ENCODE measurements around the gene S100A16.
"Not testable (repeated sequence)": the region's sequence is repeated elsewhere in the genome, so short reads cannot be mapped to it uniquely, and the experiment has no call there.

The S100A16 gene

GRCh38 chr1:153614189-153614900 is 1.4 kb upstream of the S100A16 start:
- no peak for DNase-seq

DNA sequence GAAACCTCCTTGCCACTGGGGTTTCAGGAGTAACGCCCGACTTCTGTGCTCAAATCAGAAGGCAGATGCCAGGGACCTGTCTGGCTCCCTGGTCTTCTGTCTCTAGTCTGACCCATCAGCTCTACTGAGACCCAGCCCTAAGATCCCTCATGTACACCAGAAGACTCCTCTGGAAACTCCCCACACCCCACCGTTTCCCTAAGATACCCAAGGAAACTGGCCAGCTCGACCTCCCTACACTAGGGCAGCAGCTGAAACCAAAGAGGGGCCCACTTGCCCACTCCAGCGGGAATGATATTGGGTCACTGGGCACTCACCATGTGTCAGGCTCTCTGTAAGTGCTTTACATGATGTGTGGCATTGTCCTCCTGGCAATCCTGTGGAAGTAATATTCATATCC is 469 bp upstream of the S100A16 start:
- no peak for DNase-seq

- no peak for DNase-seq
These were observed 704 bp downstream of the S100A16 start for GRCh38 chr1:153612111-153612754.

DNA sequence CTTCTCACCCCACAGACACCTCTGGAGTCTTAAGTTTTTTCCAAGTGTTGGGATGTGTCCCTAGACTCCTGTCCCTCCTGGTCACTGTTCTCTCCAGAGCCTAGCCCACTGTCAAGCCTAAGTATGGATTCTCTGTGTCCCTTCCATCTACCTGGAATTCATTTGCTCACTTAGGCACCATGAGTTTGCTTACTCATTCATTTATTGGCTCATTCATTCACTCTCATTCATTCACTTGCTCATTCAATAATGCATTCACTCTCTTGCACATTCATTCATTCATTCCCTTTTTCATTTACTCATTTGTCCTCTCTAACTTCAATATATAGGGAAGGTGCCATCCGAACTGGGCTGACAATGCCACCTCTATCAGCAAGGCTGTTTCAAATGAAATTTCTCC is 1.6 kb downstream of the S100A16 start:
- DNase-seq = no peak

DNA sequence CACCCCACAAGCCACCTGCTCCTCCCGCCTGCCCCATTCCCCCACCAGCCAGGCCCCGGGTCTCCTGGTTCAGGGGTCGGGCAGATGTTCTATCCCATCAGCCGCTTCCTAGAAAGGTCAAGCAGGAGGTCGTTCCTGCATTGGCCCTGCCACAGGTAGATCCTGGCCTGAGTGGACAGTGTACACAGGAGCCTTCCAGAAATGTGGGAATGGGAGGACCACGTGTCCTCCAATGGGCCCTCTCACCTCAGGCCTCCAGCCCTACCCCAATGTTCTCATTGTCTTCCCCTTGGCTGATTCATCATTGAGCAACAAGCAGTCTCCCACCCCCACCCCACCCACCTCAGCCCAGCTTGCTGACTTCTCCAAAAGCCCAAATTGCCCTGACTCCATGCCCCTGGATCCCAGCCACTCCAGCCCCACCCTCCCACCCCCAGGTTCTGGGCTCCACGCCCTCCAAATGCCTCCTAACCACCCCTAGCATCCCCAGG is 2.1 kb downstream of the S100A16 start:
- DNase-seq = no peak

DNA sequence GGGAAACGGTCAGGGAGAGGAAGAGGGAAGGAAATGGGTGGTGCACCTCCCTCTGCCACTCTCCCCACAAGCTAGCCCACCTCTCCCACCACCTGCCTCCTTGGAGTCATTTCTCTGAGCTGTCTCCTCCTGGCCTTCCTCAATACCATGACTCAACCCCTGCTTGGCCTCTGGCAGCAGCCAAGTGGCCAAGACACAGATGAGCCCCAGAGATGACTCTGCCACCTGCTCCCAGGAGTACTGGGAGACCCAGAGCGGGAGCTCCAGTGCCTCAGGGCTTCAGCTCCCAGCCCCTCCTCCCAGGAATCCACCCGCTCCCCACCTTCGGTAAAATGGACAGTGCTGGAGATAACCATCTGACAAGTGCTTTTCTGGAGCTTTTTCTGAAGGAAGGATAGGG is 2.6 kb downstream of the S100A16 start:
- no peak for DNase-seq

GRCh38 chr1:153609585-153609907 is 3.4 kb downstream of the S100A16 start:
- DNase-seq = no peak

- no peak for DNase-seq
These were observed 4.0 kb downstream of the S100A16 start for GRCh38 chr1:153608742-153609584.

- no peak for DNase-seq
These were observed 4.8 kb downstream of the S100A16 start for GRCh38 chr1:153608089-153608682.

- no peak for DNase-seq
These were observed 5.6 kb downstream of the S100A16 start for GRCh38 chr1:153607381-153607780.

DNA sequence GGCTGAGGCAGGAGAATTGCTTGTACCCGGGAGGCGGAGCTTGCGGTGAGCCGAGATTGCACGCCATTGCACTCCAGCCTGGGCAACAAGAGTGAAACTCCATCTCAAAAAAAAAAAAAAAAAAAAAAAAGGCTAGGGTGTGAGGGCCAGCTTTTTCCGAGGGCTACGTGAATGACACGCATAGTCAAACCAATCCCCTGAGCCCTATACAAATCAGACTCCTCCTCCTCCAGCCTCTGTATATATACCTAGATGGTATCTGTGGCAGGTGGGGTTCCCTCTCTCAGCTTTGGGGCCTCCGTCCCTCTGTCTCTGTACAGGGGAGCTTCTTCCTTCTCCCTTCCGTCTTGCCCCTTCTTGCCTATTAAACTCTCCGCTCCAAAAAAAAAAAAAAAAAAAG is 6.7 kb downstream of the S100A16 start:
- no peak for DNase-seq

GRCh38 chr1:153602749-153603148 is 10.2 kb downstream of the S100A16 start:
- DNase-seq = no peak

GRCh38 chr1:153599847-153600246 is 13.1 kb downstream of the S100A16 start:
- no peak for DNase-seq

DNA sequence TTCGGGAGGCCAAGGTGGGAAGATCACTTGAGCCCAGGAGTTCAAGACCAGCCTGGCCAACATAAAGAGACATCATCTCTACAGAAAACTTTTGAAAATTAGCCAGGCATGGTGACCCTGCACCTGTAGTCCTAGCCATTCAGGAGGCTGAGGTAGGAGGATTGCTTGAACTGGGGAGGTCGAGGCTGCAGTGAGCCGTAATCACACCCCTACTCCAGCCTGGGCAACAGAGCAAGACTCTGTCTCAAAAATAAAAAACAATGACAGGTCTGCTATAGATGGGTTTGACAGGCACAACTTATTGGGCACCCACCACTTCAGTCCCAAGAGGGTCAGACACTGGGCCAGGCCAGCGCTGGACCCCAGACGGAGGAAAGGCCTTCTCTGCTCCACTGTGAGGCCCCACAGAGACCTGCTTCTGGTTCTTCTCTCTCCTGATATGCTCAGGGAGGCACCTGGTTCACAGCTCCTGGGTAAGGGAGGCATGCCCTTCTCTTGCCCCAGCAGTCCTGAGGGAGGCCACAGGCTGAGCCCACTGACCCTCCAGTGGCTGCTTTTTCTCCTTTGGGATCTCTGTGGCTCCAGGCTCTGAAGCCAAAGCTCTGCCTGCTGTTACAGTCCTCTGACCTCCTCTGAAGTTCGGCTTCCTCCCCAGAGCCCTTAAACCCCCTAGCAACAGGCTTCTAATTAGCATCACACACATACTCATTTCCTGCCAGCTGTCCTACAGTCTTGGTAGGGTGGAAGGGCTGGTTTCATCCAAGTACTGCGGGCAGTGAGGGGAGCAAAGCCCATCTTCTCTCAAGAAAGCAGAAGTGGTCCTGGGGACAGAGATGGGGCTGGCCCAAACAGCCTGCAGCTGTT is 14.4 kb downstream of the S100A16 start:
- DNase-seq = no peak

DNA sequence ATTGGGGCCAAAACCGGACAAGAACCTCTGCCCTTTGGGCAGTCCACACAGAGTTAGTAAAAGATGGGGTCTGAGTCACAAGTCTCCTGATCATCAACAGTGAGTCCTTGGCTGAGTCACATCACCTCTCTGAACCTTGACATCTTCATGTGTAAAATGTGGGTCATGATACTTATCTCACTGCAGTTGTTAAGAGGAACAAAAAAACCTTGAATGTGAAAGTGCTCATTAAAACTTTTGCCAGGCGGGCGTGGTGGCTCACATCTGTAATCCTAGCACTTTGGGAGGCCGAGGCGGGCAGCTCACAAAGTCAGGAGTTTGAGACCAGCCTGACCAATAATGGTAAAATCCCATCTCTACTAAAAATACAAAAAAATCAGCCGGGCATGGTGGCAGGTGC is 15.7 kb downstream of the S100A16 start:
- no peak for DNase-seq

GRCh38 chr1:153592748-153593147 is 20.2 kb downstream of the S100A16 start:
- DNase-seq = no peak

DNA sequence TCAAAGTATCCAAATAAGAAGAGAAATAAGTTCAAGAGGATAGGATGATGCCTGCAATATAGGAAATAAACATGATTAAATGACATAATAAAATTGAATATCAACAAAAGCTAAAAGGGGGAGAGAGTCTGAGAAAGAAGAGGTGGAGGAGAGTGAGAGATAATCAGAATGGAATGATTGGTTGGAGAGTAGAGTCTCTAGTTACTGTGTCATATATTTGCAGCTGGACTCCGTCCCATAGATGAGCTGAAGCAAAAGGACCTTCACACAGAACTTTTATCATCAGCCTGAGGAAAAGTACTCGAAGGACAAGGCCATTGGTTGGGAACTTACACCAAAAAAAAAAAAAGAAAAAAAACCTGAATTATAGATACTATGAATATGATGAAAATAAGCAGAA is 24.5 kb downstream of the S100A16 start:
- DNase-seq = no peak

DNA sequence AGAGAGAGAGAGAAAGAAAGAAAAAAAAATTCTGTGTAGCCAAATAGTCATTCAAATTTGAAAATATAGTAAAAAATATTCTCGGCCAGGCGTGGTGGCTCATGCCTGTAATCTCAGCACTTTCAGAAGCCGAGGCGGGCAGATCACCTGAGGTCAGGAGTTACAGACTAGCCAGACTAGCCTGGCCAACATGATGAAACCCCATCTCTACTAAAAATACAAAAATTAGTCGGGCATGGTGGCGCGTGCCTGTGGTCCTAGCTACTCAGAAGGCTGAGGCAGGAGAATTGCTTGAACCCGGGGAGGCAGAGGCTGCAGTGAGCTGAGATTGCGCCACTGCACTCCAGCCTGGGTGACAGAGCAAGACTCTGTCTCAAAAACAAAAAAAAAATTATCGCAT is 24.9 kb downstream of the S100A16 start:
- not testable (repeated sequence) for DNase-seq

DNA sequence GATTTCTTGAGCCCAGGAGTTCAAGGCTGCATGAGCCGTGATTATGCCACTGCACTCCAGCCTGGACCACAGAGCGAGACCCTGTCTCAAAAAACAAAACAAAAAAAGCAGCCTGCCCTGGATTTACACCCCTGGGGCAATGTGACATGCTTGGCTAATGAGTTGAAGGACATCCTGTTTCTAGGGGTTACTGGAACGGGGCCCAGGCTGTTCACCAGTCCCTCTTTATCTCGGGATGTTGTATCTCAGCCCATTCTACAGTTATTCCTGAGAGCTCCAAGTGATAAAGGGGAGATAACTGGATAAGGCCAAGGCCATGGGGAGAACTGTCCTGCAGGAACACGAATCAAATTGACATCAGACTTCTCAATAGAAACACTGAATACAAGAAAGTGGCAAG is 25.6 kb downstream of the S100A16 start:
- DNase-seq = no peak

GRCh38 chr1:153586347-153586746 is 26.6 kb downstream of the S100A16 start:
- DNase-seq = no peak

DNA sequence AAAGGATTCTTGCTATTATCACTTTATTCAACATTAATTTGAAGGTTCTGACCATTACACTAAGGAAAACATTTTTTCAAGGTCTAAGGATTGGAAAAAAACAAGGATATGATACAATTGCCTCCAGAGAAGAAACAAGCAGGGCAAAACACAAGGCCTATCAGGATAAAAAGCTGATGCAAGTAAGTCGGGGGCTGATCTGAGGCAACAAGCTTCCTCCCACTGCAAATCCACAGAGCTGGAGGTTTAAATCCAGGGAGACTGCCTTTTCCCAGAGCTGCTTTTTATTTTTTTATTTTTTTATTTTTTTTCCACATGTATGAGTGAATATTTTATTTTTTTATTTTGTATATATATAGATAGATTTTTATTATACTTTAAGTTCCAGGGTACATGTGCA is 27.9 kb downstream of the S100A16 start:
- no peak for DNase-seq

- no peak for DNase-seq
These were observed 29.0 kb downstream of the S100A16 start for GRCh38 chr1:153583976-153584375.

Data from stimulated activated CD4-positive, alpha-beta T cell treated with anti-CD3 and anti-CD28 coated beads, Interleukin-12 subunit alpha, Interleukin-12 subunit beta, amount 100 ng/mL, for 4 hours (primary cell).